HG03460 (cell line): Measurements from ENCODE around the gene PLEKHA5.

ENCODE experiments used
- ATAC-seq: cut with Tn5 transposase; IDR thresholded peaks from one replicate; pipeline ENCODE4 v1.9.1; 2021; ENCODE audit not compliant: unreplicated experiment

PLEKHA5 gene

DNA sequence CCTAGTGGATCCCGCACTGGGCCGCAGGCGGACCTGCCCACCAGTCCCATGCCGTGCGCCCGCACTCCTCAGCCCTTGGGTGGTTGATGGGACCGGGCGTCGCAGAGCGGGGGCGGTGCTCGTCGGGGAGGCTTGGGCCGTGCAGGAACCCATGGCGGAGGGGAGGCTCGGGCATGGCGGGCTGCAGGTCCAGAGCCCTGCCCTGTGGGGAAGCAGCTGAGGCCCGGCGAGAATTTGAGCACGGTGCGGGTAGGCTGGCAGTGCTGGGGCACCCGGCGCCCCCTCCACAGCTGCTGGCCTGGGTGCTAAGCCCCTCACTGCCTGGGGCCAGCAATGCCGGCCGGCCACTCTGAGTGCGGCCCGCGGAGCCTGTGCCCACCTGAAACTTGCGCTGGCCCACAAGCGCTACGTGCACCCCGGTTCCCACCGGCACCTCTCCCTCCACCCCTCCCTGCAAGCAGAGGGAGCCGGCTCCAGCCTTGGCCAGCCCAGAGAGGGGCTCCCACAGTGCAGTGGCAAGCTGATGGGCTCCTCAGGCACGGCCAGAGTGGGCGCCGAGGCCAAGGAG, 100.8 kb downstream of the PLEKHA5 start:
- no peak for ATAC-seq

- no peak for ATAC-seq
These were observed 101.4 kb downstream of the PLEKHA5 start for GRCh38 chr12:19230896-19231295.

- ATAC-seq, result no peak
These were observed 104.7 kb downstream of the PLEKHA5 start for GRCh38 chr12:19234171-19234704.

GRCh38 chr12:19234981-19235871, 105.7 kb downstream of the PLEKHA5 start:
- ATAC-seq, result no peak

DNA sequence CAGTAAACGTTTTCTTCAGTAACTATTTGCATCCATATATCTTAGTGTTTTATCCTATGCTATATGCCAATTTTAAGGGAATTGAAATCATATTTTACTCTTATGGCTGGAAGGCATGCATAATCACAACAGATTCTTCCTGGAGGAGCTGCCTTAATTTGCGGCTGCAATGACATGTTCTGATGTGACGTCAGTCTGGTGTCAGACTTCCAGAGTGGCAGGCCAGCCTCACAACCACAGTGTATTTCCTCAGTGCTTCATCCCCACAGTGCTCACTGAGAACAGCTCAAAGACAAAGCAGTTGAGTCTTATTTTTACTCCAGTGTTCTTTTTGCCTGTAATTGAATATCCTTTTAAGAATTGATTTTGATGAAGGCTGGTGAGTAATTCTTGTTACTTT, 107.1 kb downstream of the PLEKHA5 start:
- ATAC-seq, result no peak

GRCh38 chr12:19238540-19238939, 109.0 kb downstream of the PLEKHA5 start:
- no peak for ATAC-seq

- no peak for ATAC-seq
These were observed 109.6 kb downstream of the PLEKHA5 start for GRCh38 chr12:19239102-19239501.

DNA sequence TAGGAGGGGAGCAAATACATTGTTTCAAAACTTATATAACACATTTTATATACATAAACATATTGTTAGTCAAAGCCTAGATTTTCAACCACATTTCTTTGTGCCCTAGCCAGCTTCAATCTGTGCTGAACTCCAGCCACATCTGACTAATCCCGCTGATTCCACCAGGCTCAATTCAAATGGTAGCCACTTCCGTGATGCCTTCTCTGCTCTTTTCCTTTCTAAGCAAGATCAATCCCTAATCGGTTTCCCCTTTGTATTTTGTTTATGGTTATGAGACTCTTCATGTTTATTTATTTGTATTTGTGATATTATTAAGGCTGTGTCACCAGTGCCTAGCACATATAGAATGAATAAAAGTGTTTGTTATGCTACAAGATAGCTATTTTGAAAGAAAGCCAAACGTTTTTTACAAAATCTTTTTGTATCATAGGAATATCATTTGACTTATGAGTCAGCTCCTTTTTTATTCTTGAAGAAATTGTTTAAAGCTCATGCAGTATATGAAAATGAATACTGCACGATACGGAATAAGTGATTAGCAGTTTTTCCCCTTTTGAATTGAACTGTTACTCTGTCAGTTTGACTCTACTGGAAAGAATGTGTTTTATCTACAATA, 110.2 kb downstream of the PLEKHA5 start:
- no peak for ATAC-seq

DNA sequence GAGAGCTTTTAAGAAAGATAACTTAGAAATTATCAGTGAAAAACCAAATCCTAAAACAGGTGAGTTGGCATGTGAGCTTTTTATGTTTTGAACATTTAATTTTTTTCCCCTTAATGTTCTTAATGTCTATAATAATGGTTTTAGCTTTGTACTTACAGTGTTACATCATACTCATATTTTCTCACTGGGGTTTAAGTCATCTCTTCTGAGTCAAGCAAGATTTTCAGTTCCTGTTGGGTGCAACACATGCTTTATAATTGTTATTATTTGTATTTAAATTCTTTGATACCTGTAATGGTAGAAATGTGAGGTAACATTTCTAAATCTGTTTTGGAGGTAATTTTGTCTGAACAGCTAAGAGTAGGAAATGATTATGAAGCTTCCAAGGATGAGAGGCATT, 113.0 kb downstream of the PLEKHA5 start:
- no peak for ATAC-seq

GRCh38 chr12:19243551-19243950, 114.0 kb downstream of the PLEKHA5 start:
- no peak for ATAC-seq

DNA sequence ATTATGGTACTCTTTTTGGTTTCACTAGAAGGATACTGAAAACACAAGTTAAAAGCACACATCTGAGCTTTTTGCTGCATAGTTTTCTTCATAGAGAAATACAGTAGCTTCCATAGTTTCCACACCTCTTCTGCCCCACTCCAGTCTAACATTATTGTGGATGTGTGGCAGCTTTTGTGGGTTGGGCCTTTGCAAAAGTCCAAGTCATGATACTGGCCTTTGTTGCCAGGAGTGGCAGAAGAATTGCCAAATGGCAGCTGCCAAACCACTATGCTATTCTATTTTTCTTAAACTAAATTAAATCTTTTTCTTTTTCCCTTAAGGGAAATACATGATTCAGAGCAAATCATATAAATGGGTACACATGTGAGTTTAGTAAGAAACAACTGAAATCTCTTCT, 114.8 kb downstream of the PLEKHA5 start:
- no peak for ATAC-seq

- ATAC-seq, result no peak
These were observed 115.6 kb downstream of the PLEKHA5 start for GRCh38 chr12:19245106-19245505.

DNA sequence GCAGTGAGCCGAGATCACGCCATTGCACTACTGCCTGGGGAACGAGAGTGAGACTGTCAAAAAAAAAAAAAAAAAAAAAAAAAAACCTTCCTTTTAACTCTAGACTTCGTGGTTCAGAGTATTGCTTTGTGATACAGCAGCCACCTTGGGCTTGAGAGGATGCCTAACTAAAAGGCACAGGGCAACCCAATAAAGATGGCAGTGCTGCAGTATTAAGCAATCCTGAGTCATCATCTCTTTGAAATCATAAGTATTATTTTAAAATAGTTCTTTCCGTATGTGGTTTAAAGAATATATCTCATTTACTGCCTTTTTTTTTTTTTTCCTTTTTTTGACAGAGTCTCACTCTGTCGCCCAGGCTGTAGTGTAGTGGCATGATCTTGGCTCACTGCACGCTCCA, 116.1 kb downstream of the PLEKHA5 start:
- no peak for ATAC-seq

GRCh38 chr12:19246933-19247332, 117.4 kb downstream of the PLEKHA5 start:
- ATAC-seq, result no peak

GRCh38 chr12:19248929-19249602, 119.5 kb downstream of the PLEKHA5 start:
- no peak for ATAC-seq

- ATAC-seq, result no peak
These were observed 122.1 kb downstream of the PLEKHA5 start for GRCh38 chr12:19251481-19252132.

- ATAC-seq, result no peak
These were observed 130.6 kb downstream of the PLEKHA5 start for GRCh38 chr12:19260135-19260534.

DNA sequence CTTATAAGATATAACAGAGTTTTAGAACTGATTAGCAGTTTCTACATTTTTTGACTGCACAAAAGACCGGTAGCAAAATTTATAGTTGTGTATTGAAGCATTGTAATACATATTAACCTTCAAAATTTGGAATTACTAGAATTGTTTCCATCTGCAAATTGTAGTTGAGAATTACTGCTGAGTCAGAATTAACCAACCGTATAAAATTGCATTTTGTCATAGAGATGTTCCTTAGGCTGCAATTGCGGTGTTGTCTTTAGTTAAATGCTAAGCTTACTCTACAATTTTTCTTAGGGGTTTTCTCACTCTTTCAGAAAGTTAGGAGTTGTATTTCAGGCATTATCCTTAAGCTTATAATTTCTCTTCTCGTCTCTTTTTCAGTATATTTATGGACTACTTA, 132.2 kb downstream of the PLEKHA5 start:
- ATAC-seq, result no peak

- no peak for ATAC-seq
These were observed 134.1 kb downstream of the PLEKHA5 start for GRCh38 chr12:19263672-19264071.

GRCh38 chr12:19273482-19274330, 144.2 kb downstream of the PLEKHA5 start:
- no peak for ATAC-seq
